CD4-positive, alpha-beta T cell treated with Interleukin-21 for 1 hour (primary cell): ENCODE measurements around the gene ZNF45.
"Not testable (repeated sequence)": the region's sequence is repeated elsewhere in the genome, so short reads cannot be mapped to it uniquely, and the experiment has no call there.

Experiments
- DNase-seq: peaks from one replicate; pipeline ENCODE4 v3.0.0-alpha.2; 2020

The ZNF45 gene

GRCh38 chr19:43910884-43911283 lies 24.2 kb downstream of the ZNF45 start:
- no peak for DNase-seq

- DNase-seq = no peak
These were observed 26.4 kb downstream of the ZNF45 start for GRCh38 chr19:43908659-43909058.

- no peak for DNase-seq
These were observed 28.3 kb downstream of the ZNF45 start for GRCh38 chr19:43906774-43907173.

GRCh38 chr19:43905897-43906296 lies 29.2 kb downstream of the ZNF45 start:
- no peak for DNase-seq

GRCh38 chr19:43902399-43902798 lies 32.7 kb downstream of the ZNF45 start:
- no peak for DNase-seq

GRCh38 chr19:43901395-43902390 lies 33.4 kb downstream of the ZNF45 start:
- DNase-seq = peak; percentile 72

GRCh38 chr19:43895727-43896308 lies 39.3 kb downstream of the ZNF45 start:
- DNase-seq = no peak

GRCh38 chr19:43883864-43884263 lies 51.2 kb downstream of the ZNF45 start, which contains the start of gene ZNF404:
Gene ZNF404, minus strand, starts transcription at chr19:43883964.
- DNase-seq = no peak

- no peak for DNase-seq
These were observed 54.6 kb downstream of the ZNF45 start for GRCh38 chr19:43880483-43880882.

- DNase-seq = no peak
These were observed 62.3 kb downstream of the ZNF45 start for GRCh38 chr19:43872547-43873336.

- not testable (repeated sequence) for DNase-seq
These were observed 68.2 kb downstream of the ZNF45 start for GRCh38 chr19:43866923-43867322.
